Superior temporal gyrus (tissue), 1 donor: ENCODE results near the gene TPRG1L.

ENCODE experiments used
- DNase-seq: peaks from one replicate; pipeline ENCODE4 v3.0.0-alpha.2; 2016; ENCODE audit errors: extremely low spot score

The TPRG1L gene

DNA sequence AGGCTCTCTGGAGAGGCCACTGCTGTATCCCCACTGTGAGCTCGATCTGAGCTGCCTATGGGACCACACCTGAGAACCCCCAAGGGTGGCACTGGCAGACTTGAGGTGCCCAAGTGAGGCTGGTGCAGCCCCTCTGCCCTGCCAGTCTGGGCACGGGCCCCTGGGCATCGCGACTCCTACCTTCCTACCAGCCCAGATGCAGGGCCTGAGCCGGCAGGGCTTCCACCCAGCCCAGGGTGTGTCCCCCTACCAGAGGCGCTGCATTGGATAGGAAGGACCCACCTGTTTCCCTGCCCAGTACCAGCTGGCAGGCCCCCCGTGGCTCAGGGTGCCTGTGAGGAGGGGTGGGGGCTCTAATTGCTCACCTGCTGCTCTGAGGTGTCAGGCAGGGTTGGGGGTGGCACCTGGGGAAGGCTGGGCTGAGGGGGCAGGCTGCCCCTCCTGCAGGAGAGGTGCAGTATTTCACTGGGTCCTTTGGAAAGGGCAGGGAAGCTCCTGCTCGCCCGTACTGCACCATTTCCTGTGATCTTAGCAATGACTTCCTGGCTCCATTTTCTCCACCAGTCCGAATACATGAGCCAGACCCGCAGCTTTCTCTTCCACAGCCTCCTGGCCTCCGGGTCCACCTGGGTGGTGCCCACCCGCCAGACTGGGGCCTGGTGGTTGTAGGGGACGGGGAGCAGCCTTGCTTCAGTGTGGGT is 39.3 kb downstream of the TPRG1L start:
- no peak for DNase-seq

DNA sequence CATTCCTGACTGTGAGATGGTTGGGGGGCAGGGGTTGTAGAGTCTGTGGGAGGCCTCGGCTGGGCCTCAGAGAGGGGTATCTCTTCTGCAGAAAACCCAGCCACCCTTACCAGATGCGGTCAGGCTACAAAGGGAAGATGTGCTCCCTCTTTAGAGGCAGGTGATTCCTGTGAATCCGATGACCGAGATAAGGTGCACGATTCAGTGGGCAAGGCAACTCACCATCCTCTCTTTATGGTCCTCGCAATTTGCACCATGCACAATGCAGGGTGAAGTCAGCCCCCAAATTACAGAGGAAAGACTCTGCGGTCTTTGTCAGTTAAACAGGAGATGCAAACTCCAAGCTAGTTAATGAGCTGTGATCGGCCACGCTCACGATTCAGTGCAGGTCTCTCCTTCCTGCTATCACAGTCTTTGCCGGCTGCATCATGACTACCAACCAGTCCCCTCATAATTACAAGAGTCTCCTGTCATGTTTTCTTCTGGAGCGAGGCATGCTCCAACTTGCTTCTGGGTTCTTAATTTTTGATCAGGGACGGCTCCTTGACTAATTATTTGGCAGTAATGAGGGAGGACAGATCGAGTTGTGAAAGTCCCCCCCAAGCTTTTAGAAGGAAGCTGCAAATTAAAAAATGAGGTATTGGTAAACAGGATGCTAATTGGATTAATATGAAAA is 40.0 kb downstream of the TPRG1L start:
- DNase-seq, result no peak

DNA sequence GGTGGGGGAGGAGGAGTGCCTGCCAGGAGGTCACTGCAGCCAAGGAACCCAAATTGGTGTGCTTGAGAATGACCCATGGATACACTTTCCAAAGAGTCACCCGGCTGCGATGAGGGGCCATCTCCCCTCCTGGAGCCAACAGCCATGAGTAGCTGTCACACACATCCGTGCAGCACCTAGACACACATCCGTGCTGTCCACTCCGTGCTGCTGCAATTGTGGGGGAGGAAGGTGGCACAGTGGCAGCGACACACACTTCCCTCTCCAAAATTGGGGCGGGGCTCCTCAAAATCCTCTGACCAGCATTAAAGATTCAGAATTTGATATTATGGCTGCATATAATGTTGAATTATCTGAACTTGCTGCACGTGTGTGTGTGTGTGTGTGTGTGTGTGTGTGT is 43.3 kb downstream of the TPRG1L start:
- no peak for DNase-seq

DNA sequence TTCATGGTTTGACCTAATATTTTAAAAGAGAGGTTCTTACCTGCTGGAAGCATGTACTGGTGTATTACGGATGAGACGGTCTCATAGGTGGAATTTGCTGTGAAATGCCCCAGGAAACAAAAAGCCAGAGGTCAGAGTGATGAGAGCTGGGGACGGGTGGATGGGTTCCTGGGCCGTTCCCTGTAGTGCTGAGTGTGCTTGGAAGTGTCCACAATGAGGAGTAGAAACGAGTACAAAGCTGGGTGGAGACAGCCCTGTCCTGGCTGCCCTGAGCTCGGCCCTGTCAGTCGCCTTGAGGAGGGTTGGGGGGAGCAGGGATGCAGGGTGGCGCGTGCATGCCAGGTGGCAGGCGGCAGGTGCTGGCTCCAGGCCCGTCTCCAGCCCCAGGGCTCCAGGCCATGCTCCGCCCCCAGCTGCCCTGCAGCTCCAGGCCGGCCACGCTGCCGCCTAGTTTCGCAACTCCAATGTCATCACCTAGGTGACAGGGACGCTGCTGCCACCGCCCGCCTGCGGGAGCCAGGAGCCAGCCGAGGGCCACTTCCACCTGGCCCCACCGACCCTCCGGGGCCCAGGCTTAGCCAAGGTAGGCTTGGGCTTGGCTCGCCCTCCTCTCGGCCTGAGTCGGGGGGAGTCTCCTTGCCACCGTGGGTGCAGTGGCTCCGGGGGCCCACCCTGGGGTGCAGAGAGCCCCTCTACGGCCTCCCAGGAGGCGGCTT is 43.9 kb downstream of the TPRG1L start:
- no peak for DNase-seq

DNA sequence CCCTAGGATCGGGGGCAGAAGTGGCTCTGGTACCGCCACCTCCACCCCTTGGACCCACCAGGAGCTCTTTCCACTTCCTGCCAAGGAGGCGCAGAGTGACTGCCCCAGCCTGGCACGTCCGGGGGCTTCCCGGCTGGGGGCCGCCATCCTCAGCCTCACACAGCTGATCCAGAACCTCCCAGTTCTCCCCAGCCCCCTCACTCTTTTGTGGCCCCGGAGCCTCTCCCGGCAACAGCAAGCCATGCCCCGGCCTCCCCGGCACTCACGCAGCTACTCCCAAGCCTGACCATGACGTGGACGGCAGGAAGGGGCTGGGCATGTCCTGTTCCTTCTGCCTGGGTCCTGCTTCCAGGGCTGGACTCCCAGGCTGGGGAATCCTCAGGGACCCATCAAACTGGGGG is 44.6 kb downstream of the TPRG1L start:
- no peak for DNase-seq

DNA sequence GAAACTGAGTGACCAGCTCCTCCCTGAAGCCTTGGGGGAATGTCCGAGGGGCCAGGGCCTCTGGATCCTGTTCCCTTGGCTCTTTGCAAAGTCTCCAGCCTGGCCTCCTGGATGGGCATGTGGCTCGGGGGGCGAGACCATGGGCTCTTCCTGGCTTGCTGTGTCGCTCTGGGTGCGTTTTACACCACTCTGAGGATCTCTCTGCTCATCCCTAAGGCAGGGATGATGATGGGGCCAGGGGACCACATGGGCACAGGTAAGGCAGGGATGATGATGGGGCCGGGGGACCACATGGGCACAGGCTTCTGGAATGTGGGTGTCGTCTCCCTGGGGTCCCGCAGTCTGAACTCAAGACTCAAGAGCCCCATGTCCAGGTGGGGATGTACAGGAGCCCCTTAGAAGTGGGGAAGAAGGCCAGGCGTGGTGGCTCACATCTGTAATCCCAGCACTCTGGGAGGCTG is 45.2 kb downstream of the TPRG1L start:
- no peak for DNase-seq

DNA sequence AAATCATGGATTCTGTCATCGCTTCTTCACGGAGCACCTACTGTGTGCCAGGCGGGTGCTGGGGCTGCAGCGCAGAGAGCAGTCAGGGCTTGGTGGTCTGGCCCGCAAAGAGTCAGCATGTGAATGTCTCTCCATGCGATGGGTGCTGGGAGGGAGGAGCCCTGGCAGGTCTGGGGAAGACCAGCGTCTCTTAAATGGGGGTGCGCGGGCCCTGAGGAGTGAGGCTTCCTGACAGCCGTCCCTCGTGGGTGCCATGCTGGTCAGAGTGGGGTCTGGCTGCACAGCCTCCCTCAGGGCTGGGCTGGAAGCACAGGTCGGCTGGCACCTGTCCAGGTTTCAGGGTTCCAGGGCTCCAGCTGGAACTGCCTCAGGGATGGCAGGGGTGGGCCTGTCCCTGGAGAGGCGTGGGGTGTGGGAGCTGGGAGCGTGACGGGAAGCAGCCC is 46.0 kb downstream of the TPRG1L start:
- DNase-seq, result no peak

DNA sequence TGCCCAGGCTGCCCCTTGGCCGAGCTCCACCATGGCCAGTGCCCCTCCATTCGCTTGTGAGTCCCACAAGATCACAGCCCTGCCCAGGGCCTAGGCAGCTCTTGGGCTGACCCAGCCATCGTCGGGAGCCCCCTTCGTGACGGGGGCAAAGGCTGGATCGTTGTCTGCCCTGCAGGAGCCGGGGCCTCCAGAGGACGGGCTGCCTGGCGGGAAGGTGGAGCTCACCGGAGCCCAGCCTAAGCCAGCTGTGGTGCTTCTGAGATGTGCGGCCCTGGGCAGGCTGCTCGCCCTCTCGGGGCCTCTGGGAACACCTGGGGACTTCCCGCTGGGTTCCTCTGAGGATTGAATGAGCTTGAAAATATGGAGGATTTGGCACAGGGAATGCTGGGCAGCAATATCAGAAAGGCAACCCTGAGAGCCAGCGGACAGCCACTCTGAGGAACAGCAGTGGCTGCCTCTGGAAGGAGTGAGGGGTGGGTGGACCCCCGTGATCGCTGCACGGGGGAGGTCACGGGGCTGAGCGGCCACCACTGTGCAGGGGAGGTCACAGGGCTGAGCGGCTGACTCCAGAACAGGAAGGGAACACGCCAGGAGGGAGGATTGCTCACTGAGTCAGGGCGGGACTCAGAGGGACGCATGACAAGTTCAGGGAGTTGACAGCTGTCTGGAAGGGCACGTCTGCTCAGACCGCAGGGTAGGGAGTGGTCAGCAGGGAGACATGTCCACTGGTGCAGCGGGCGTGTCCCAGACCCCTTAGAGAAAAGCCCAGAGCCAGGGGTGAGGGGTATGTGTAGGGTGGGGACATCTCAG is 46.8 kb downstream of the TPRG1L start:
- no peak for DNase-seq

DNA sequence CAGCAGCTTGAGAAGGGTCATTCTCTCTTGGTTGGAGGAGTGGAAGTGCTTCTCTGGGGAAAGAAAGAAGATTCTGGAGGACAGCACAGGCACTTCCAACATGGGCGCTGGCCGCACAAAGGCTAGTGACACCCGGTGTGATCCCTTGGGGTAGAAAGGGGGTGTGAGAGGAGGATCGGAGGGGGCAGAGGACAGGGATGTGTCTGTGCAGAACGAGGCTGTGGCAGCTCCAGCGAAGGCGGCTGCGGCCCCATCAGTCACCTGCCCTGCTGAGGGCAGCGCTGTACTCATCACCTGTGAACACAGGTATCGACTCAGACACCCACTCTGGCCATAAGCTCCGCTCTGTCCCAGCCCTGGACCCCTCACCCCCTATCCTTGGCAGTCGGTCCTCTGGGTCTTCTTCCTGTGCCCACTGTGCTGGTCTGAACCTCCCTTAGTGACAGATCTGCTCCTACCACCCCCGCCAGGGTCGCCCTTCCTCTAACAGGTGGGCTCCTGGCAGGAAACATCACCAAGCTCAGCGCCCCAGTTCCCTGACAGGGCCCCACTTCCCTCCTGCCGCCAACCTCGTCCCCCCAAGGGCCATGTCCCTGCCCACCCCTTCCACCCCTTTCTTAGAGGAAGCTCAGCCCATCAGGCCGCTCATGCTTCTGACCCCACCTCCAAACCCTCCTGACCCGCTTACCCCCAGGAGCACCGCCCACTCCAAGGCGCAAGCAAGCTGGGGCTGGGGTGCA is 47.6 kb downstream of the TPRG1L start:
- DNase-seq, result no peak

DNA sequence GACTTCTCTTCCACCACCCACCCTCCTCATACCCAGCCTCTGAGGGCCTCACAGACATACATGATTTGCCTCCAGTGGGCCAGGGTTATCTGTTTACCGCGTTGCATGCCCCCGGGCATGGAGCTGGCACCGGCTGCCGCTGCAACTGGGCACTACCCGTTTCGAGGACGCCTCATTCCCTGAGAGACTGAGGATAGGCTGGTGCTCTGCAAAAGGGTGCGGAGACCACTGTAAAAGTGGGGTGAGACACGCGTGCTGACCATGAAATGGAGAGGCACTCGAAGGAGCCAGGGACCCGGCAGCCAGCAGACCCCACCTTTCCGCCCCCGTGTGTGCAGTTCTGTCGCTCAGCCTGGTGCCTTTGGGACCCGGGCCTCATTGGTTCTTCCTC is 48.2 kb downstream of the TPRG1L start:
- DNase-seq, result no peak

DNA sequence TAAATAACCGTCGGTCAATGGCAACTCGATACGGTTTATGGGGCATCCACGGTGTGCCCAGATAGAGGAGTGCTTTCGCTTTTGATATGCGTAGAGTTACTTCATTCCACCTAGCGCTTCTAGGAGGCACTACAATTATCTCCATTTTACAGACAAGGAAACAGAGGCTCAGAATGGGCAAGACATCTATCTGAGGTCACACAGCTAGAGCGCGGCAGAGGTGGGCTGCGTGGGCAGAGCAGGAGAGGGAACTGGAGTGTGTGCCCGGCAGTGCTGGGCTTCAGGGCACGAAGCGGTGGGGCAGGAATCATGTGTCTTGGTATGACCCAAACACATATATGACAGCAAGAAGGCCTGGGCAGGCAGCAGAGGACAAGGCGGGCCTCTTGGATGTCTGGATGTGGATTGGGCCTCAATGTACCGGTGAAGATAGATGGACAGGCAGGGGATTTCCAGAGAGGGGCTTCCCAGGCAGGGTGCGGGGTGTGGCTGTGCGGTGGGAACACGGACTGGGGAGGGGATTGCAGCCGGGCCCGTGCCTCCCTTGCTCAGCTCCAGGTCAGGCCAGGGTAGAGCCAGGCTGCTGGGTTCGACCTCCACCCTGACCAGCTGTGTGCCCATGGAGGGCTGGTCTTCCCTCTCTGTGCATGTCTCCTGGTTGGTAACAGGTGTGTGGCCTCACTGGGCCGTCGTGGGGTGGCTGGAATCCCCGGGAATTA is 48.7 kb downstream of the TPRG1L start:
- no peak for DNase-seq

DNA sequence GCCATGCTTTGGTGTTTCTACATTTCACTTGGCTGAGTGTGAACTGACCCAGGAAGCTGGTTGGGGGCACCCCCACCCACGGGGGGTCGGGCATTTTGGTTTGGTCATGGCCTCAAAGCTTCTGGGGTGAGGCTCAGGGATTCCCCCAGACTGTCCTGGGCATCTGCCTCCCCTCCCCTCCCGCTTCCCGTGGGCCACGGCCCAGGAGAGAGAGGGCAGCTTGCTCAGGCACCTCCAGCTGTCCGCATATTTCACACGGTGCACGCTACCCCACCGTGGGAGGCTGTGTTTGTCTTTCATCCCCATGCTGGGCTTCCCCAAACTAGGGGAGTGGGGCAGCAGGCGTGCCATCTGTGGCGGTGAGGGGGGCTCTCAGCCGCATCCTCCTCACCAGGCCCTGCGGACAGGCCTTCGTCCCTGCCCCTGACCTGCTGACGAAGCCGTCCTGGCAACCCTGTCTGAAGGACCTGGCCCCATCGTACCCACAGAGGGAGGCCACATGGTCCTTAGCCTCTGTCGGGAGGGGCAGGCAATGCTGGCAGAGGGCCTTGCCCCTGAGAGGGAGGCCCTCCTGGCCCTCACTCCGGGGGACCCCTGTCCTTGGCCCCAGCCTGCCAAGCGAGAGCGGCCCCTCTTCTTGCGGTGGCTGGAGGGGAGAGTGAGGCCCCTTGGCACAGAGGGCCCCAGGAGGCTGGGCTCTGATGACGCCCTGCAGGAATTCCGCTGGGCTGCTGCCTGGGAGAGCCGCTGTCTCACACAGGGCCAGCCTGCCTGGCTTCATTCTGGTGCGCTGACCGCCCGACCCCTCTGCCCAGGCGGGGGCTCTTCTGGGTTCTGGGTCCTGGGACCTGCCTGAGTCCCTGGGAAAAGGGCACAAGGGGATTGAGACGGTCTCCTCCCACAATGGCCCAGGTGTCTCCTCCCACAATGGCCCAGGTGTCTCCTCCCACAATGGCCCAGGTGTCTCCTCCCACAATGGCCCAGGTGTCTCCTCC is 49.6 kb downstream of the TPRG1L start:
- no peak for DNase-seq

DNA sequence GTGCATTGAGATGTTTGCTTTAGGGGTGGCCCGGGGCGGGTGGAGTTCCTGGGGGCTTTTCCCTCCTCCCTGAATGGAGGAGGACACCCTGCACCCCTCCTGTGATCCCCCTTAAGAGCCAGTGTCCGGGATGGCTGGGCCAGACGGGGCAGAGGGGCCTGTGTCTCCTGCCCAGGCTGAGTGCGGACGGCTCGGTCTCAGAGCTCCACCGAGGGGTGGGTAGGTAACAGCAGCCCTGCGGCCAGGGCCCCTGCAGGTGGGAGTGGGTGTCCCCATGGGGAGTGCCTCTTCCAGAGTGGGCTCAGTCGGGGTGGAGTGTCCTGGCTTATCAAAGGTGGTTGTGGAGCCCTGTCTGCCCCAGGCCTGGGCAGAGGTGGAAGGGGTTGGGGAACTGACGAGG is 50.6 kb downstream of the TPRG1L start:
- DNase-seq, result no peak

DNA sequence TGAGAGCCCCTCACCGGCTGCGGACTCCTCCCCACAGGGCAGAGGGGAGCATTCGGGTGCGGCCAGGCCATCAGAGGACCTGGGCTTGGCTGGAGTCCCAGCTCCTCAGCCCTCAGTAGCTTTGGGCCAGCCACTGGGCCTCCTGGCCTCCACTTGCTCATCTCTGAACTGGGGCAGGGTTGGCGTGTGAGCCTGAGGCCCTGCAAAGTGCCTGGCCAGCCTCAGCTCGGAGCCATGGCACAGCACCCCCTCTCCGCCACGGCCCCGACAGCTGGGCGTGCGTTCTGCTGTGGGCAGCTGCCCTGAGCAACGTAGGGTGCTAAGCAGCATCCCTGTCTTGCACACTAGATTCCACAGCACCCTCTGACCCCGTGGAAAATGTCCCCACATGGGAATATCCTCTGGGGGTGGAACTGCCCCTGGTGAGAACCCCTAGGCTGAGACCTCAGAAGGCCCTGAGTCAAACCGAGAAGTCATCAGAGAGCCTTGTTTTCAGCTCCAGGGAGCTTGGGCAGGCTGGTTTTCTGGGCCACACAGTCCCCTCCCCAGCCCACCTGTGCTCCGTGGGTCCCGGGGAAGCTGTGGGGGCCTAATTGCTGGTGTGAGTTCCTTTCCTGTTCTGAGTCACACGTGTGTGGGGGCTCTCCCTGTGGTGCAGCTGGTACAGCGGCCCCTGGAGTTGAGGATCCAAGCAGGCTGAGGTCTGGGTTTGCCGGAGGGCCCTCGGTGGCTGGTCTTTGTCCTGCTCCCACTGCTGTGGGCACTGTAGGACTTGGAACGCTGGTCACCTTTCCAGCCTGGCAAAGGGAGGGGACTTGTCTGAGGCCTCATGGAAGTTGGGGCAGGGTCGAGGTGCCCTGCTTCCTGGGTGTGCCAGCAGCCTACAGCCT is 52.0 kb downstream of the TPRG1L start:
- no peak for DNase-seq

DNA sequence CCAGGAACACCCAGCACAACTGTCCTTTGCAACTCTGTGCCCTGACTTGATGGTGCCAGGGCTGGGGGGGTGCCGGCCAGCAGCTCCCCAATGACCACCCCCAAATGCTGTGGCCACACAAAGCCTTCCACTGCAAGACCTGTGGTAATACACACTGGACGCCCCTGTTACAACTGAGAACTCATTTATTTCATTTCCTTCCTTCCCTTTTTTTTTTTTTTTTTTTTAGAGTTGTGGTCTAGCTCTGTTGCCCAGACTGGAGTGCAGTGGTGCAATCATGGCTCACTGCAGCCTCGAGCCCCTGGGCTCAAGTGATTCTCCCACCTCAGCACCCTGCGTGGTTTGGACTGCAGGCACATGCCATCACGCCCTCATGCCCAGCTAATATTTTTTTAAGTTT is 52.7 kb downstream of the TPRG1L start:
- no peak for DNase-seq

DNA sequence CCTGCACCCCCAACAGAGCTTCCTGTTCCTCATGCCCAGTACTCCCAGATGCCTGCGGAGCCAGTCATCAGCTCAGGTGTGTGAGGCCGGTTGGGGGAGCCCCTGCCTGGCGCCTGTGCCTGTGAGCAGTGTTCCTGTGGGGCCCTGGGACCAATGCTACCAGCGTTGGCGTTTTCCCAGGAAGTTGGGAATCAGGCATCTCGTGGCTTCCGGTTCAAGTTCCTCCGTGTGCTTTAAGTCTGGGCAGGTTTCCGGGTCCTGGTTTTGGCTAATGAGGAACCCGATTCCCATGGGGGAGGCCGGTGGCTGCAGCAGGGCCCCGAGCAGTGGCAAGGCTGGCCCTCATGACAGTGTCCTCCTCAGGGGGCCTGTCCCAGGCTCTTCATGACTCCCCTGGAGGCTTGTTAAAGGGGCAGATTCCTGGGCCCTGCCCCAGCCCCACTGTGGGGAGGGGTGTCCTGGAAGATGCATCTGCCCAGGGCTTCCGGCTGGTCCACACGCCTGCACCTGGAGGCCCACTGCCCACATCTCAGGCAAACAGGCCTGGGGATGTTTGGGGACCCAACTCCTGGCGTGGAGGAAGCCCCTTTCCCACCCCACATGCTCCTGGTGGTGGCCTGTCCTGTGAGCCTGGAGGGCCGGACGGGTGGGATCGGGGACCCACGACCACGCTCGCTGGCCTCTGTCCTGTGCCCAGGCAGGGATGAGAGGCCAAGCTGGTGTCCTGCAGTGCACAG is 53.7 kb downstream of the TPRG1L start:
- no peak for DNase-seq

DNA sequence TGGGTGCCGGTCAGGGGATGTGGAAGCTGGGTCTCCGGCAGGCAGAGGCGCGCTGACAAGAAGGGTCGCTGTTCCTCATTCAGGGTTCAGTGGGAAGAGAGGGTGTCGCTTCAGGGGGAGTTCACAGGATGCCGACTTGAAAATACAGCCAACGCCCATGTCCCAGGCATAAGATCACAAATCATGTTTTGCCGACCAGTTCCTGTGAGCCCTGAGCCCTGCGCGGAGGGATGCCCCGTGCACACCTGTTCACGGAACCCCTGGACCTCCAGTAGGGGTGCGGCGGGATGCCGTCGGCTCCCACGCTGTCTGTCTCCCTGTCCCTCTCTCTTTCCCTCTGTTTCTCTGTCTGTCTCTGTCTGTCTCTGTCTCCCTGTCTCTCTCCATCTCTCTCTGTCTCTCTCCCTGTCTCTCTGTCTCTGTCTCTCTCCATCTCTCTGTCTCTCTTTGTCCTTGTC is 54.3 kb downstream of the TPRG1L start:
- DNase-seq, result no peak
